ENCODE results near the gene RPLP2.

RPLP2 gene

DNA sequence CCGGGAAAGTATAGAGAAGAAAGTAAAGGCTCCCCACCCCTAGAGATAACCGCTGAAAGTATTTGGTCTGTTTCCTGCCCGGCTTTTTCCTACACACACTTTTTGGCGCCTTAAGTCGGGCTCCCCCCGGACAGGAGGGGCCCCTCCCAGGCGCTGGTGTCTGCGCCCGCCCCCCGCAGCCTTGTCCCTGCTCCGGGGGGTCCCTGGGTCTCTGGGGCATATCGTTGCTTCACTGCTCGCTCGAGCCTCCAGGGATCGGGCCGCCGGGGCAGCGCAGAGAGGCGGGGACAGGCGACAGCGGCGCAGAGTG is 17.0 kb downstream of the RPLP2 start:
- DNase-seq: no peak

DNA sequence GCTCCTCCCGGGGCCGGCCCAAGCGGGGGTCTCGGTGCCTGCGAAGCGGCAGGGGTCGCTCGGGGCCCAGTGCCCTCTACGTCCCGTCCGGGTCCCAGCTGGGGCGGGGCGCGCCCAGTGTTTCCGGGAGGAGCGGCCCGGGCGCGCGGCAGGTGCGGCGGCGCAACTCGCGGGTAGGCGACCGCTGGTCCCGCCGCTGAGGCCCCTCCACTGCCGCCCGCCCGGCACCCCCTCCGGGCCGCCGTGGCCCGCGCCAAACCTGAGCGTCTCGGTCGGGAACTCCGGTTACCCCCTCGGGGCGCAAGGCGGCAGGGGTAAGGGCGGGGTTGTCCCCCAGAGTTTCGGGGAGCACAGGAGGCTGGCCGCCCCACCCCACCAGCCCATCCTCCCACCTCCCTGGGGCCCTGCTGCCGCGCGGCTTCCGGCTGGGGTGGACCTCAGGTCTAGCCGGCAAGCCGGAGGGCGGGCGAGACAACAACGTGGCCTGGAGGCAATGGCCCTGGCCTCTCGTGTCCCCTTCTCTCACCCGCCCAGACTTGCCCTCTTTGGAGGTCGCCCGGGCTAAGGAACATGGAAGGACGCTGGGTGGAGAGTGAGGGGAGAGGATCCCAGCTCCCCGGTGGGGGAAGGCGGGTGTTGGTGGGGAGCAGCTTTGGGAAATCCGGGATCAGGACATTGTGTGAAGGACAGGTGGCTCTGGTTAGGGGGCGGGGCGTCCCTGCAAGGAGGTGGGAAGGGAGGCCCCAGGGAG is 17.6 kb downstream of the RPLP2 start:
- DNase-seq: no peak

DNA sequence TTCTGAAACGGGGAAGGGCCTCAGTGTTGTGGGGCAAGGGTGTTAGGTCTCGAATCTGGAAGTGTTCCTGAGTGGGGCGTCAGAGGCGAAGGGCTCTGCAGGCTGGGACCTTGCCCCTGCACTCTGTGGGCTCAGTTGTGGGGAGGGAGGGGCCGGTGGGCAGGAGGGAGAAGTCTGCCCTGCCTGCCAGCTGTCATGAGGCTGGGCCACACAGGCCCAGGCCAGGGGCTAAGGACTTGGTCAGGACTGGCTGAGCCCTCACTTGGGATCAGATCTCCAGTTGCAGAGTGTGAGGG is 18.1 kb downstream of the RPLP2 start, which contains the start of gene CRACR2B:
Gene CRACR2B (plus strand): TSS at position 23 of the 296 bp plus-strand sequence. CDS start 689 bp downstream, outside the sequence.
- DNase-seq: no peak

DNA sequence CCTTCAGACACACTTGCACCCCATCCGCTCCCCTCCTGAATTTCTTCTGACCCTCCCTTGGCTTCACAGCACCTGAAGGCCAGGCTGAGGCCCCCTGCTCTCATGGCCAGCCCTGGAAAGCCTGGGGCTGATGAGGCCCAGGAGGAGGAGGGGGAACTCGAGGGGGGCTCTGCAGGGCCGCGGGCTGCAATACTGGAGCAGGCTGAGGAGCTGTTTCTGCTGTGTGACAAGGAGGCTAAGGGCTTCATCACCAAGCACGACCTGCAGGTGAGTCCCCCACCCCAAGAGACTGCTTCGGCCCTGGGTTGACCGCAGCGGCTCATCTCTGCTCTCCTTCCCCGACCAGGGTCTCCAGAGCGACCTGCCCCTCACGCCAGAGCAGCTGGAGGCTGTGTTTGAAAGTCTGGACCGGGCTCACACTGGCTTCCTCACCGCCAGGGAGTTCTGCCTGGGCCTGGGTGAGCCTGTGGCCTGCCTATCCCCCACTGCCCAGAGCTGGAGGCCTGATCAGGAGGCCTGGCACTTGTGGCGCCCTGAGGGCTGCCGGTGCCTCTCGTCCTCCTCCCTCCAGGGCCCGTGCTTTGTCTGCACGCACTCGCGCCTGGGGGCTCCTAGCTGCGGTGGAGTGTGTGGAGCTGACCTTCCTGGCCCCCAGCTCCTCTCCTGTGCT is 18.9 kb downstream of the RPLP2 start:
- DNase-seq: no peak

DNA sequence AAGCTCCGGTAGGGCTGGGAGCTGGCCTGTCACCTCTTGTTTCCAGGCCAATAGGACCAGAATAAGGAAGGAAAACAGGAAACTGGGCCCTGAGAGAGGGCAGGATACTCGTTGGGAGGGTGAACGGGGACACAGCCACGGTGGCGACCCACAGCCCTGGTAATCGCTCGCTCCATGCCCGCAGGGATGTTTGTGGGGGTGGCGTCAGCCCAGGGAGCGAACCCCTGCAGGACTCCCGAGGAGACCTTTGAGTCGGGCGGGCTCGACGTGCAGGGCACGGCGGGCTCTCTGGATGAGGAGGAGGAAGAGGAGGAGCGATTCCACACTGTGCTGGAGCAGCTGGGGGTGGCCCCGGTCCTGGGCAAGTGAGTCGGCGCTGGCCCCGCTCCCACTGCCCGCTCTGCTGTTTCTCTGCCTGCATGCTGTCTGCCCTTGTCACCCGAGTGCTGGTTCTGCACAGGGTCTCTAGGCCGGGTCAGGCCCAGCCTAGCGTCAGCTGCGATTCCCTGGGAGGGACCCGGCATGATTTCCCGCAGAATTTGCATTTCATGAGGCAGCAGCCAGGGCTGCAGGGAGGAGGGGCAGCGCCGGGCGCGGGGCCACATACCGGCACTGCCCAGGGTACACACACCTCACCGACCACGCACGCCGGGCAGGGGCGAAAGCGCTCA is 19.5 kb downstream of the RPLP2 start:
- no peak for DNase-seq

DNA sequence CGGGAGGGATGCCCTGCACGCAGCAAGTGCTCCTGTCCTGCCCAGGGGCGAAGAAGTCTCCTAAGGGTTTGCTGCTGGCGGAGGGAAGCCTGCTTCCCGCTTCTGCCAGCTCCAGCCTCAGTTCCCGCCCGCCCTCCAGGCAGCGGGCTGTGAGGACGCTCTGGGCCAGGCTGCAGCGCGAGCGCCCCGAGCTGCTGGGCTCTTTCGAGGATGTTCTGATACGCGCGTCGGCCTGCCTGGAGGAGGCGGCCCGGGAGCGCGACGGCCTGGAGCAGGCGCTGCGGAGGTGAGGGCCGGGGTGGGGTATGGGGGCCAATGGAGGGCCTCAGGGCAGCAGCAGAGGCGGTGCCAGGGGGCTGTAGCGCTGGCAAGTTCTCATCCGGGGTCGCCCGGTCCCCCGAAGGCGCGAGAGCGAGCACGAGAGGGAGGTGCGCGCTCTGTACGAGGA is 20.1 kb downstream of the RPLP2 start:
- DNase-seq: no peak

DNA sequence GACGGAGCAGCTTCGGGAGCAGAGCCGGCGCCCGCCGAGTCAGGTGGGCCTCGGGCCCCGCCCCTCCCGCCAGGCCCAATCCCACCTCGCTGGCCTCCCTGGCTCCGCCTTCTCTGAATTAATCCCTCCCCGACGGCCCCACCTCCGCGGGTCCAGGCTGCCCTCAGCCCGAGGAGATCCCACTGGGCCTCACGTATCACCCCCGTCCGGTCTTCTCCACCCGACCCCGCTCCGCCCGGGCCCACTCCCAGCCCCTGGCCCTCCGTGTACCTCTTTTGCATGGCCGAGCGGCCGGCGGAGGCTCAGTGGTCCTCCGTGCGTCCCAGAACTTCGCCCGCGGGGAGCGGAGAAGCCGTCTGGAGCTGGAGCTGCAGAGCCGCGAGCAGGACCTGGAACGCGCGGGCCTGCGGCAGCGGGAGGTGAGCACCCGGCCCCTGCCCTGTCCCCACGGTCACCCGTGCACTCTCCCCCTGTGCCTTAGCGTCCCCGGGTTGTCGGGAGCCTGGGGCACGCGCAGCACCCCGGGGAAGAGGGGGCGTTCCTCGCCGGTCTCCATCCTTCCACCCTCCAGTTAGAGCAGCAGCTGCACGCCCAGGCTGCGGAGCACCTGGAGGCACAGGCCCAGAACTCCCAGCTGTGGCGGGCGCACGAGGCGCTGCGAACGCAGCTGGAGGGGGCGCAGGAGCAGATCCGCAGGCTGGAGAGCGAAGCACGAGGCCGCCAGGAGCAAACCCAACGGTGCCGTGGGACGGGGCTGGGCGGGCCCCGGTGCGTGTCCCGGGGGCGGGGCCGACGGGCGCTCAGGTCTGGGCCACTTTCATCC is 20.7 kb downstream of the RPLP2 start:
- DNase-seq: peak; percentile 87

DNA sequence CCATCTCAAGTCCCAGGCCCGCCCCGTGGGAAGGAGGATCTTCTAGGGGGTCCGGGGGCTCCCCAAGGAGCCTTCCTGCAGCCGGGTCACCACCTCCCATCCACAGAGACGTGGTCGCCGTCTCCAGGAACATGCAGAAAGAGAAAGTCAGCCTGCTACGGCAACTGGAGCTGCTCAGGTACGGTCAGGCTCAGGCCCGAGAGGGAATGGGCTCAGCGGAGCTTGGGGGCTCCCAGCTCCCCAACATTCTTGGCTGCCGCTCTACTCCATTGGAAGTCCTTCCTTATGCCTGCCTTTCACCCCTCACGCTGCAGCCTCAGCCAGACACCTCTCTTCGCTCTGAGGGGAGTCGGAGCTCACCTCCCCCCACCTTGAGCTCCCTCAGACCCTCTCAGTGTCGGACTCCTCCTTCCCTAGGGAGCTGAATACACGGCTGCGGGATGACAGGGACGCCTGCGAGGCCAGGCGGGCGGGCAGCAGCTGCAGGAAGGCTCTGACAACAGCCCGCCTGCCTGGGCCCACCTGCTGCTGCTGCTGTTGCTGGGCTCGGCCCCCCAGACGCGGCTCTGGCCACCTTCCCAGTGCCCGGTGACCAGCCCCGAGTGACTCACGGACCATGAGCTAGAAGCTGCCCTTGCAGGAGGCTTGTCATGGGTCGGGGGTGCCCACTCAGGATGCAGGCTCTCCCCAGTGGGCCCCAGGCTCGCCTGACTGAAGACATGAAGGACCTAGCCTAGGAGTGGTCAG is 21.5 kb downstream of the RPLP2 start:
- DNase-seq: no peak

DNA sequence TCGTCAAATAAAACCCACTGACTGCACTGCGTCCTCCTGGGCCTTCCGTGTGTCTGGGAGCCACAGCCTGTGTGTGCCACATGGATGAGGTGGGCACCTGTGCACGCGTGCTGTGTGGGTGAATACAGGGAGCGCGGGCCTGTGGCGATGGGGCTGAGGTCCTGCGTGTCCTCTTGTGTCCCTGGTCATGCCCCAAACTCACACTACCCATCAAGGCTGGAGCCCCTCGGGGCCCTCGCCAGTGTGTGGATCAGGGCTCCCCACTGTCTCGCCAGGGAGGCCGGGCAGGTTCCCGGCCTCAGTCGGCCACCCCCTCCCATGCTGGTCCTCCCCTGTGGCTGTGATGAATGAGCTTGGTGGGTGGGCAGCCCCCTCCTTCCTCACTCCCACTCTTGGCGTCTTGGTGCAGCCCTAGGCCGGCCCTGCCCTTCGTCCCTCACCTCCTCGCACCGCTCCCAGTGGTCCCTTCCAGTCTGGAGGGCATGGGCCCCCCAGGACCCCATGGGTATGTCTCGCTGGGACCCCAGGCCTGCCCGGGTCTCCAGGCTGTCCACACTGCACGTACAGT is 22.3 kb downstream of the RPLP2 start:
- no peak for DNase-seq

DNA sequence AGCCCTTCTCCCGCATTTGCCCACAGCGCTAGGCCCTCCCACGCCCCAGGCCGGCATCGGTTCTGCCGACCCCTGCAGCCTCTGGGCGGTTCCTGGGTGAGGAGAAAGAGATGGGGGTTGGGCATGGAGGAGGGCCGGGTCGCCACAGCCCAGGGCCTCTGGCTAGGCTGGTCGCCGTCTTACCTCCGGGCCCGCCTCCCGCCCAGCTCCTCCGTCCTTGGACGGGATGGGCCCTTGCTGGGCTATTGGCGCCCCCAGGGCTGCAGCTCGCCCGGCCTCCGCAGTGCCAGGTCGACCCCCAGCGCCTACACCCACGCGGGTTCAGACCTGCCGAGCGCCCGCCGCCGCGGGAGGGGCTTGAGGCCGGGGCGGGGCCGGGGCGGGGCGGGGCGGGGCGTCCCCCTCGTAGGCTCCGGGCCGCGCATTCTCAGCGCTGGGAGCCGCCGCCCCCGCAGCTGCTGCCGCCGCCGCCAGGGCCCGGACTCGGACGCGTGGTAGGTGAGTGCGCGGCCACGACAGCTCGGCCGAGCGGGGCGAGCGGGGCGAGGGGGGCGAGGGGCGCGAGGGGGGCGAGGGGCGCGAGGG is 22.9 kb downstream of the RPLP2 start, which contains the start of gene CD151:
Gene CD151 (plus strand): TSS at position 424 of the 585 bp plus-strand sequence. CDS start 3,118 bp downstream, outside the sequence.
- DNase-seq: peak; percentile 38

DNA sequence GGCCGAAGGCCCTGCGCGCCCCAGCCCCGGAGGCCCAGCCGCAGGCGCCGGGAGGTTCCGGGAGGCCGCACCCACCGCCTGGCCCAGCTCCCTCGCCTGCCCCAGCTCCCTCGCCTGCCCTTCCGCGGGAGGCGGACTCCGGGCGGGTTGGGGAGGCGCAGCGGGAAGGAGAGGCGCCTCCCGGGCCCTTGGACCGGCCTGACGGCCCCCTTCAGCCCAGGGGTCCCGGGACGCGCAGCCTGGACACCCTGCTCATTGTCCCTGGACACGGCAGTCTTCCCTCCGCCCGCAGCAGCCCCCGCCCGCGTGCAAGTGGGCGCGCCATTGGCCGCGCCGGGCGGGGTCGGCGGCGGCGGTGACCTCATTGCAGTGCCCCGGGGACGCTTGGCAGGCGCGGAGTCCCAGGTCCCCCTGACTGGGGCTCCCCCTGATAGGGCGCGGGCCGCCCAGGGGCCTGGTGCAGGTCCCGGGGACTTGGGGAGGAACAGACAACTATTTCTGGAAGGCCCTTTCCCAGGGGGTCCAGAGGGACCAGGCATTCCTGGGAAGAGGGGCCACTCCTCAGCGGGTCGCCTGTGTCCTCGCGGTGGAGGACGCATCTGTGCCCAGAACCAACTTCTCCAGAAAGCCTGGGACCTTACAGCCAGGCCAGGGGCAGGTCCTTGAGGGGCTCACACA is 23.5 kb downstream of the RPLP2 start:
- no peak for DNase-seq

DNA sequence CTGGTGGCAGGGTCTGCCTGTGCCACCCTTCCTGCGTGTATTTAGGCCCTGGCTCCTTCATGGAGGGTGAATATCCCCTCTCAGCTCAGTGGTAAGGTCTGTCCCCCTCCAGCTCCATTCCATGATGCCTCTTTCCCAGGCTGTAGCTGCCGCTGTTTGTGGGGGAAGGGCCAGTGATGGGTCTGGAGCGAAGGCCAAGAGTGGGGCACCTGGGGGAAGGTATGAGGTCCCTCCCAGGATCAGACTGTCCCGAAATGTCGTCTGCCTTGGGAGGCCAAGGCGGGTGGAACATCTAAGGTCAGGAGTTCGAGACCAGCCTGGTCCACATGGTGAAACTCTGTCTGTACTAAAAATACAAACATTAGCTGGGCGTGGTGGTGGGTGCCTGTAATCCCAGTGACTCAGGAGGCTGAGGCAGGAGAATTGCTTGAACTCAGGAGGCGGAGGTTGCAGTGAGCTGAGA is 24.1 kb downstream of the RPLP2 start:
- no peak for DNase-seq

DNA sequence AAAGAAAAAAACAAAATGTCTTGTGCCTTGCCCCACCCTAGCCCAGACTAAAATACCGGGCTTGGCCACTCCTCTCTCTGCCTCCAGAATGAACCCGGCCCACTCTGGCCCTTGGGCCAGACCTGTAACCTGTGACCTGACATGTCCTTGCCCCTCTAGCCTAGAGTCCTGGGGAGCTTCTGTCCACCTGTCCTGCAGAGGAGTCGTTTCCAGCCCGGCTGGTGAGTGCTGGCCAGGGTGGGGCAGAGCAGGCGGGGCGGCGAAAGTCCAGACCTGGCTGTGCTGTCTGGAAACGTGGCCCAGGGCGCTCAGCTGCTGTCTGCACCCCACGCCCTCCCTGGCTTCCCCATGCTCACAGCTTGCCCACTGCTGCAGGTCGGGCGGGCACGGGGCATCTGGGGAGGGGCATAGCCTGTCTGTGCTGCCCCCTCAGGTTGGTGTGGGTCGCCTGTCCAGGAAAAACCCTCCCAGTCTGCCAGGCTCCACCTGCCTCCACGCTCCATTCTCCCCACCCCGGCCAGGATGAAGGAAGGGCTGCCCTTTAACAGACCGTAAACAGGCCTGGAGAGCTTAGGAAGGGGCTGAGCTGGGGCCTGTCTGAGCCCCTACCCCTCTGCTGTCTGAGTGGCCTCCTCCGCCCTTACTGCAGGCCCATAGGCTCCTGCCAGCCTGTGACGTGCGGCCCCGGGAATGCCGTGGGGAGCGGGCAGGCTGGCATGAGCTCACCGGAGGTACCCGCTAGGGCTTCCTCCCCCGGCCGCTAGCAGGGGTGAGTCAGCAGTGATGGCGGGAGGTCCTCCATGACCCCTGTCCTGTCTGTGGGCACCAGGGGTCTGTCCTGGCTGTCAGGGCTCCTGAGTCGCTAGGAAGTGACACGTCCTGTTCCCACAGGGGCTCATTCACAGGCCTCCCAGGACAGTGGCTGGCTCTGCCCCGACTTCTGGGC is 24.9 kb downstream of the RPLP2 start:
- no peak for DNase-seq

DNA sequence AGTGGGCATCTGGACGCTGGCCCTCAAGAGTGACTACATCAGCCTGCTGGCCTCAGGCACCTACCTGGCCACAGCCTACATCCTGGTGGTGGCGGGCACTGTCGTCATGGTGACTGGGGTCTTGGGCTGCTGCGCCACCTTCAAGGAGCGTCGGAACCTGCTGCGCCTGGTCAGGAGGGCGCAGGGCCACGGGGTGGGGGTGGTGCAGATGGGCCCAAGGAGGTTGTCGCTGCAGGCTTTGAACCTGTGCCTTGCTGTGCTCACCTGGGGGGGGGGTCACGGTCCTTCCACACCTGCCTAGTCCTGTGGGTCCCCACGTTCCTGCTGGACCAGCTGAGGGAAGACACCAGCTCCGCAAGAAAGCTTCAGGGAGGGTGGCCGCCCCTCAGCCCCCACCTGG is 26.5 kb downstream of the RPLP2 start:
- no peak for DNase-seq

DNA sequence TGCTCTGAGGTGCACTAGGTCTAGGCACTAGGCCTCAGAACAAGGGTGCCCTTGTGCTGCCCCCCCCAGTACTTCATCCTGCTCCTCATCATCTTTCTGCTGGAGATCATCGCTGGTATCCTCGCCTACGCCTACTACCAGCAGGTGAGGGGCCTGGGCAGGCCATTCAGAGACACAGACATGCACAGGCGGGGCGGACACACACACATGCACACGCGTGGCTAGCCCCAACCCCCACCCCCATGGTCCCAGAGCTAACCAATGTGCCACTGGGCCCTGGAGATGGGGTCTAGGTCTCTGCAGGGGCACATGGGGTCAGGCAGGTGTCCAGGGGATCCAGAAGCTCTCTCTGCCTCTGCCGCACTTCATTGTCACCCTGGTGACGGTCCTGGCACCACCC is 26.9 kb downstream of the RPLP2 start:
- no peak for DNase-seq

DNA sequence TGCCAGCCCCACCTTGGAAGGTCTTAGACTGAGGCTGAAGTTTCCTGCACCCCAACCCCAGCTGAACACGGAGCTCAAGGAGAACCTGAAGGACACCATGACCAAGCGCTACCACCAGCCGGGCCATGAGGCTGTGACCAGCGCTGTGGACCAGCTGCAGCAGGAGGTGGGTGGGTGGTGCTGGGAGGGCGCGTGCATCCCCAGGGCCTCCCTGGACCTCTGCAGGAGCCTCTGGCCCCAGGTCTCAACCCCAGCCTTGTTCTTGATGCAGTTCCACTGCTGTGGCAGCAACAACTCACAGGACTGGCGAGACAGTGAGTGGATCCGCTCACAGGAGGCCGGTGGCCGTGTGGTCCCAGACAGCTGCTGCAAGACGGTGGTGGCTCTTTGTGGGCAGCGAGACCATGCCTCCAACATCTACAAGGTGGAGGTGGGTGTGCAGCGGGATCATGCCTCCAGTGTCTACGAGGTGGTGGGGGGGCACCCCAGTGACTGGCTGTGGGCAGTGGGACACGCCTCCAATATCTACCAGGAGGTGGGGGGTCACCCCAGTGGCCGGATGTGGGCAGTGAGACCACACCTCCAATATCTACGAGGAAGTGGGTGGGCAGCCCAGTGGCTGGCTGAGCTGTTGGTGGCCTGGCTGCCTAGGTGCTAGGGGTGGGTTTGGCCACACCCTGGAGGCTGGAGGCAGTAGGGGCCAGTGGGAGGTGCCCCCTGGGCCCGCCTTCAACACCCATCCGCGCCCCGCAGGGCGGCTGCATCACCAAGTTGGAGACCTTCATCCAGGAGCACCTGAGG is 27.6 kb downstream of the RPLP2 start:
- no peak for DNase-seq

DNA sequence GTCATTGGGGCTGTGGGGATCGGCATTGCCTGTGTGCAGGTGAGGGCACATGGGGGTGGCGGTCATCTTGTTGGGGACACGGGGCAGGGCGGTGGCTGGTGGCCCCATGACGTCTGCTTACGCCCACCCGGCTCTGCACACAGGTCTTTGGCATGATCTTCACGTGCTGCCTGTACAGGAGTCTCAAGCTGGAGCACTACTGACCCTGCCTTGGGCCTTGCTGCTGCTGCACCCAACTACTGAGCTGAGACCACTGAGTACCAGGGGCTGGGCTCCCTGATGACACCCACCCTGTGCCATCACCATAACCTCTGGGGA is 28.2 kb downstream of the RPLP2 start:
- no peak for DNase-seq

DNA sequence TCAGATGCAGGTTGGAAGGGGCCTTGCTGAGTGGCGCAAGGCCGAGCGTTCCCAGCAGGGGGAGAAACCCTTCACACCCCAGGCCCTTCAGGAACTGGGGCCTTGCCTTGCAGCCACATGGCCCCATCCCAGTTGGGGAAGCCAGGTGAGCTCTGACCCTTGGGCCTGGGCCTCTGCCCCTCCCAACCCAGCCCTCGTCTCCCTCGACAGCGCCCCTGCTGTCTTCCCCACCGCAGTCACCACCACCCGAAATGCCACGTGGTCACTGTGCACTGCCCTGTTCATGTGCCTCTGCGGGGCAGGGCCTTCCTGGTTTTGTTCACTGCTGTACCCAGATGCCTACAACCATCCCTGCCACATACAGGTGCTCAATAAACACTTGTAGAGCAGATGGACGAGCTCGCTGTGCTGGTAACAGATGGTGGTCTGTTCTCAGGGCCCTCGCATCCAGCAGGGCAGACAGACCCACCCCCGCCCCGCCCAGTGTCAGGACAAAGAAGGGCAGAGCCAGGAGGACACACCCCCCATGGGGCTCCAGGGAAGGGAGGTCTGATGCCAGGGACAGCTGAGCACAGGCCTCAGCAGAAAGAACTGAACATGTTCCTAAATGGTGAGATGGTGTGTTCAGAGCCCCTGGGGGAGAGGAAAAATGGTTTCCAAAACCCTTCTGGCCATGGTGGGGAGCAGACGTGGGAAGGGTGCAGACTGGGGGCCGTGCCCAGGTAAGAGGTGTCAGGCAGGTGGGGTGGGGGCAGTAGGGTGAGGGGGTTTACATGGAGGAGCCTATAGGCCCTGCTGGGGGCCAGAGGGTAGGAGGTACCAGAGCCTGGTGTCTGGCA is 28.9 kb downstream of the RPLP2 start:
- no peak for DNase-seq

Data from NCI-H1105 treated with DMSO at 0.1 percent for 48 hours (cell line).